ENCODE results near the gene RHBDD2.

- no peak for TF ChIP-seq CTCF (IDR thresholded peaks at IDR 0.05)
- TF ChIP-seq POLR2A (IDR thresholded peaks at IDR 0.05) = no peak
These were observed 2.5 kb upstream of the RHBDD2 start for GRCh38 chr7:75876126-75876881.
